K562 (cell line): Measurements from ENCODE around the gene PRM2. TPM values are rescaled to one million over a fixed set of nuclear protein-coding genes. Genes with fewer than 3 reads are reported as not detected.
A peak's percentile ranks its signal among the peaks of the same experiment; 100 is the strongest.

Source experiments
- CEBPB ChIP-seq: fragments of 450-650 bp; IDR thresholded peaks from 2 replicates; pipeline ENCODE4 v1.6.1; 2016; ENCODE audit warnings: missing genetic modification characterization, missing compliant biosample characterization
- GABPB1 ChIP-seq: sonication (generic); formaldehyde crosslinking; IDR thresholded peaks from 2 replicates; pipeline ENCODE4 v1.8.0; 2022; ENCODE audit warnings: mild to moderate bottlenecking, missing genetic modification reagents
- KLF6 ChIP-seq: fragments of 250-450 bp; sonication (Bioruptor Pico); IDR thresholded peaks from 2 replicates; pipeline ENCODE4 v1.4.0; 2020; ENCODE audit warnings: mild to moderate bottlenecking, moderate library complexity, borderline replicate concordance
- PCBP1 ChIP-seq: fragments of 200-400 bp; formaldehyde crosslinking; IDR thresholded peaks from 2 replicates; pipeline ENCODE4 v1.6.1; 2018; ENCODE audit warnings: mild to moderate bottlenecking, low read depth, low read length; ENCODE audit not compliant: poor library complexity, severe bottlenecking
- ZNF274 ChIP-seq: IDR thresholded peaks from 2 replicates; pipeline ENCODE4 v1.6.1; 2011; ENCODE audit warnings: low read depth, mild to moderate bottlenecking, low read length, moderate library complexity, borderline replicate concordance
- polyA plus RNA-seq, 8 experiments: library from polyadenylated mRNA; depleted of rRNA in 4 of 8; stranded (reverse) in 5 of 8; unstranded in 3 of 8; fragments of >200 nt; fragmentation: Nextera tagmentation in 2 of 8; fragmentation: Illumina TruSeq in 1 of 8; extraction: Ambion mirVana in 2 of 8; extraction: Trizol in 1 of 8; gene quantifications; 2 replicates each; pipeline versions ENCODE4 v1.2.1 to v1.2.3, GENCODE V29; 2011 to 2014; ENCODE audit warnings: inconsistent platforms in 1 of 8, missing spikeins in 1 of 8
- total RNA-seq, 7 experiments: library from RNA; depleted of rRNA in 6 of 7; stranded (reverse); fragments of >200 nt in 6 of 7; fragmentation: Illumina TruSeq in 2 of 7; extraction: Trizol in 2 of 7; gene quantifications; 2 replicates each; pipeline versions ENCODE4 v1.2.1 to v1.2.3, GENCODE V29; 2011 to 2021; ENCODE audit warnings: low replicate concordance in 1 of 7
- TF ChIP-seq, protein P1 (sequence below): fragments of 450-650 bp; IDR thresholded peaks from 2 replicates; pipeline ENCODE4 v1.6.1; 2017; ENCODE audit warnings: antibody characterized with exemption
- TF ChIP-seq, protein P2 (sequence below), 2 experiments: fragments of 450-650 bp in 1 of 2; sonication (generic) in 1 of 2; formaldehyde crosslinking in 1 of 2; IDR thresholded peaks; 2 replicates each; pipeline versions ENCODE4 v1.7.1 to v1.9.0; 2016 to 2022; ENCODE audit warnings: inconsistent platforms in 1 of 2, mild to moderate bottlenecking in 1 of 2, missing genetic modification reagents in 1 of 2

PRM2 gene
- total and polyA plus RNA-seq, 9 of the 15 experiments (the other 6 are each of a cell fraction or from before 2014, with no cell fraction given) = not detected

DNA sequence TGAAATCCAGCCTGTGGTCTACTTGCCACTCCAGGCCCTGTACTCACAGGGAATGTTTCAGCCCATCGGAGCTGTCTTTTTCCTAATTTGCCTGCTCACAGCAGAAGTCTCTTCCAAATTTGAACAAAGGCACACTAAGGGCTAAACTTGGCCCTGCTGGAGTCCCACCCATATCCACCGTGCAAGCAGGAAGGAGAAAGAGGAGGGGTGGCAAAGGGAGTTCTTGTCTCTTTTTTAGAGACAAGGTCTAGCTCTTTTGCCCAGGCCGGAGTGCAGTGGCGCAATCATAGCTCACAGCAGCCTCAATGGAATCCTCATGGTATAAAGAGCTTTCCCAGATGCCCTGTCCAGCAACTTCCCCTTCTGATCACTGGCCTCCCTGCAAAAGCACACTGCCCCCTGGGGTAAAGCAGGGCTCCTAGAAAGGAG is 7.6 kb upstream of the PRM2 start (continued):
- TF ChIP-seq GABPB1 (CRISPR knock-in tag) (no peak), CEBPB (tag) (peak; percentile 50; the same call in 1 of the 2 replicates), KLF6 (no peak), PCBP1 (no peak), ZNF274 (no peak)
- TF ChIP-seq, protein P1, sequence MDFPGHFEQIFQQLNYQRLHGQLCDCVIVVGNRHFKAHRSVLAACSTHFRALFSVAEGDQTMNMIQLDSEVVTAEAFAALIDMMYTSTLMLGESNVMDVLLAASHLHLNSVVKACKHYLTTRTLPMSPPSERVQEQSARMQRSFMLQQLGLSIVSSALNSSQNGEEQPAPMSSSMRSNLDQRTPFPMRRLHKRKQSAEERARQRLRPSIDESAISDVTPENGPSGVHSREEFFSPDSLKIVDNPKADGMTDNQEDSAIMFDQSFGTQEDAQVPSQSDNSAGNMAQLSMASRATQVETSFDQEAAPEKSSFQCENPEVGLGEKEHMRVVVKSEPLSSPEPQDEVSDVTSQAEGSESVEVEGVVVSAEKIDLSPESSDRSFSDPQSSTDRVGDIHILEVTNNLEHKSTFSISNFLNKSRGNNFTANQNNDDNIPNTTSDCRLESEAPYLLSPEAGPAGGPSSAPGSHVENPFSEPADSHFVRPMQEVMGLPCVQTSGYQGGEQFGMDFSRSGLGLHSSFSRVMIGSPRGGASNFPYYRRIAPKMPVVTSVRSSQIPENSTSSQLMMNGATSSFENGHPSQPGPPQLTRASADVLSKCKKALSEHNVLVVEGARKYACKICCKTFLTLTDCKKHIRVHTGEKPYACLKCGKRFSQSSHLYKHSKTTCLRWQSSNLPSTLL = no peak
- TF ChIP-seq, protein P2, sequence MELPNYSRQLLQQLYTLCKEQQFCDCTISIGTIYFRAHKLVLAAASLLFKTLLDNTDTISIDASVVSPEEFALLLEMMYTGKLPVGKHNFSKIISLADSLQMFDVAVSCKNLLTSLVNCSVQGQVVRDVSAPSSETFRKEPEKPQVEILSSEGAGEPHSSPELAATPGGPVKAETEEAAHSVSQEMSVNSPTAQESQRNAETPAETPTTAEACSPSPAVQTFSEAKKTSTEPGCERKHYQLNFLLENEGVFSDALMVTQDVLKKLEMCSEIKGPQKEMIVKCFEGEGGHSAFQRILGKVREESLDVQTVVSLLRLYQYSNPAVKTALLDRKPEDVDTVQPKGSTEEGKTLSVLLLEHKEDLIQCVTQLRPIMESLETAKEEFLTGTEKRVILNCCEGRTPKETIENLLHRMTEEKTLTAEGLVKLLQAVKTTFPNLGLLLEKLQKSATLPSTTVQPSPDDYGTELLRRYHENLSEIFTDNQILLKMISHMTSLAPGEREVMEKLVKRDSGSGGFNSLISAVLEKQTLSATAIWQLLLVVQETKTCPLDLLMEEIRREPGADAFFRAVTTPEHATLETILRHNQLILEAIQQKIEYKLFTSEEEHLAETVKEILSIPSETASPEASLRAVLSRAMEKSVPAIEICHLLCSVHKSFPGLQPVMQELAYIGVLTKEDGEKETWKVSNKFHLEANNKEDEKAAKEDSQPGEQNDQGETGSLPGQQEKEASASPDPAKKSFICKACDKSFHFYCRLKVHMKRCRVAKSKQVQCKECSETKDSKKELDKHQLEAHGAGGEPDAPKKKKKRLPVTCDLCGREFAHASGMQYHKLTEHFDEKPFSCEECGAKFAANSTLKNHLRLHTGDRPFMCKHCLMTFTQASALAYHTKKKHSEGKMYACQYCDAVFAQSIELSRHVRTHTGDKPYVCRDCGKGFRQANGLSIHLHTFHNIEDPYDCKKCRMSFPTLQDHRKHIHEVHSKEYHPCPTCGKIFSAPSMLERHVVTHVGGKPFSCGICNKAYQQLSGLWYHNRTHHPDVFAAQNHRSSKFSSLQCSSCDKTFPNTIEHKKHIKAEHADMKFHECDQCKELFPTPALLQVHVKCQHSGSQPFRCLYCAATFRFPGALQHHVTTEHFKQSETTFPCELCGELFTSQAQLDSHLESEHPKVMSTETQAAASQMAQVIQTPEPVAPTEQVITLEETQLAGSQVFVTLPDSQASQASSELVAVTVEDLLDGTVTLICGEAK (IDR thresholded peaks at IDR 0.05) = no peak
- TF ChIP-seq, protein P2 (CRISPR knock-in tag; IDR thresholded peaks at IDR 0.05) = no peak
